ENCODE measurements around the gene DCUN1D3. TPM values are rescaled to one million over a fixed set of nuclear protein-coding genes. Genes with fewer than 3 reads are reported as not detected.
"Not testable (repeated sequence)": the region's sequence is repeated elsewhere in the genome, so short reads cannot be mapped to it uniquely, and the experiment has no call there.

DCUN1D3 gene
- total RNA-seq, 2 donors from 2014 or later, result 36.7 to 47.4 TPM

GRCh38 chr16:20806168-20807050 lies 93.7 kb downstream of the DCUN1D3 start, which contains the start of the genes ERI2 and REXO5:
ERI2 (minus strand) TSS chr16:20806472; CDS start chr16:20806430, 42 bp downstream.
REXO5 (plus strand) TSS chr16:20806527; CDS start chr16:20806954, 427 bp downstream.
- Mint-ChIP-seq H3K4me1 (ENCODE audit: low read depth in 2 of 2) (peaks cover 23 to 27% of the 10 kb centered on the region in 2 donors), H3K4me3 (peak within 1 kb of the TSS; percentile 99), H3K9me3 (no peaks in the 10 kb centered on the region), H3K27ac (peak within 1 kb of the TSS; percentile 99 to 100), H3K27me3 (no peaks in the 10 kb centered on the region), H3K36me3 (no peaks in the 10 kb centered on the region)
- DNase-seq (ENCODE audit: low spot score) (peak; percentile 87), ATAC-seq (peak; percentile 91 to 92)

GRCh38 chr16:20805684-20806167 lies 94.4 kb downstream of the DCUN1D3 start:
- peaks cover 19 to 23% of the 10 kb centered on the region in 2 donors for H3K4me1 Mint-ChIP-seq (ENCODE audit: low read depth in 2 of 2)
- not testable (repeated sequence) for ATAC-seq; H3K27me3 Mint-ChIP-seq; H3K36me3 Mint-ChIP-seq; DNase-seq (ENCODE audit: low spot score); H3K9me3 Mint-ChIP-seq
- peak overlapping the region; percentile 99 to 100 for H3K27ac Mint-ChIP-seq
- peak overlapping the region; percentile 99 for H3K4me3 Mint-ChIP-seq

Other genes starting within 250 kb of the DCUN1D3 start
- gene ACSM1, start 202.7 kb downstream of the DCUN1D3 start, total RNA-seq, result under 1 TPM in 1 of 2 donors, not detected in 1; 0.67 TPM
- gene THUMPD1, start 158.5 kb downstream of the DCUN1D3 start, total RNA-seq, result 10 to 100 TPM; 39.6 to 43.5 TPM
- 1 to 10 TPM; 1.5 to 7.2 TPM for gene ACSM3, start 136.3 kb downstream of the DCUN1D3 start, total RNA-seq
- 10 to 100 TPM; 14.7 to 22.8 TPM for gene ERI2, start 93.9 kb downstream of the DCUN1D3 start, total RNA-seq
- 10 to 100 TPM in 1 of 2 donors, 1 to 10 TPM in 1; 8.3 to 15.8 TPM for gene REXO5, start 93.8 kb downstream of the DCUN1D3 start, total RNA-seq
- gene LYRM1, start 413 bp upstream of the DCUN1D3 start, total RNA-seq, result 10 to 100 TPM; 39.0 to 52.2 TPM

Data from natural killer cell treated with Interleukin-12 subunit alpha and Interleukin-12 subunit beta and Interleukin-15 and Interleukin-18, amount 100 ng/mL, for 72 hours (primary cell).